Left colon (tissue), 2 donors: ENCODE results near the gene CIAO2B. TPM values are rescaled to one million over a fixed set of nuclear protein-coding genes. Genes with fewer than 3 reads are reported as not detected.

Experiments
- total RNA-seq, 2 donors: library from RNA; stranded (reverse); fragmentation: NEBNext Ultra II Directional; extraction: Animal tissue kit (Norgen Biotek cat#: 25700); gene quantifications; one replicate each; pipeline ENCODE4 v1.2.1, GENCODE V29; 2021
- donor health status: DM: no; HTN: no; CAD: no.
- donor health status: DM: yes; HTN: yes; CAD: no.

The CIAO2B gene
- total RNA-seq, 2 donors from 2014 or later: 82.7 to 109 TPM

Other genes with a start within 250 kb of the CIAO2B start
- 100 to 1,000 TPM; 168 to 172 TPM for gene CMTM4, start 237.7 kb downstream of the CIAO2B start, total RNA-seq
- 100 to 1,000 TPM; 165 to 171 TPM for gene DYNC1LI2, start 182.8 kb downstream of the CIAO2B start, total RNA-seq
- under 1 TPM in 1 of 2 donors, not detected in 1; 0.11 TPM for gene TERB1, start 132.8 kb downstream of the CIAO2B start, total RNA-seq
- gene NAE1, start 103.4 kb downstream of the CIAO2B start, total RNA-seq: 10 to 100 TPM; 45.7 to 53.2 TPM
- gene CA7, start 90.0 kb downstream of the CIAO2B start, total RNA-seq: 100 to 1,000 TPM; 157 to 205 TPM
- gene PDP2, start 53.9 kb downstream of the CIAO2B start, total RNA-seq: 10 to 100 TPM; 16.7 to 28.6 TPM
- 1 to 10 TPM in 1 of 2 donors, under 1 TPM in 1; 0.75 to 2.2 TPM for gene CDH16, start 15.5 kb downstream of the CIAO2B start, total RNA-seq
- gene RRAD, start 8.9 kb downstream of the CIAO2B start, total RNA-seq: 1 to 10 TPM; 3.9 to 4.4 TPM
- 100 to 1,000 TPM; 566 to 624 TPM for gene CES2, start 1.1 kb upstream of the CIAO2B start, total RNA-seq
- gene CES3, start 26.9 kb upstream of the CIAO2B start, total RNA-seq: 100 to 1,000 TPM; 201 to 203 TPM
- gene CES4A, start 54.2 kb upstream of the CIAO2B start, total RNA-seq: 10 to 100 TPM in 1 of 2 donors, 1 to 10 TPM in 1; 6.6 to 12.1 TPM
- gene CBFB, start 94.7 kb upstream of the CIAO2B start, total RNA-seq: 10 to 100 TPM; 25.8 to 27.0 TPM
- gene PHAF1, start 175.5 kb upstream of the CIAO2B start, total RNA-seq: 10 to 100 TPM; 11.3 to 13.9 TPM
- gene B3GNT9, start 216.6 kb upstream of the CIAO2B start, total RNA-seq: 1 to 10 TPM; 2.9 to 4.3 TPM
- gene TRADD, start 225.5 kb upstream of the CIAO2B start, total RNA-seq: 10 to 100 TPM; 25.5 to 27.4 TPM
- 10 to 100 TPM; 20.2 to 23.0 TPM for gene FBXL8, start 225.6 kb upstream of the CIAO2B start, total RNA-seq
- 10 to 100 TPM; 36.5 to 39.2 TPM for gene HSF4, start 230.3 kb upstream of the CIAO2B start, total RNA-seq
- gene NOL3, start 236.1 kb upstream of the CIAO2B start, total RNA-seq: 10 to 100 TPM; 23.1 to 30.2 TPM
- 10 to 100 TPM; 21.9 to 30.8 TPM for gene MATCAP1, start 249.6 kb upstream of the CIAO2B start, total RNA-seq